ENCODE measurements around the gene HTR1B. TPM values are rescaled to one million over a fixed set of nuclear protein-coding genes. Genes with fewer than 3 reads are reported as not detected.

The HTR1B gene
- total and polyA plus RNA-seq, 9 donors: 0.12 to 0.63 (median 0.30) TPM; not detected in 3

GRCh38 chr6:77433888-77434287 is 29.4 kb downstream of the HTR1B start:
- 89 to 93% (median 93%) methylated on average over 4 of the region's 4 CpGs for WGBS, 3 donors
- intact Hi-C loops (cut with DNase I): no loop called here

GRCh38 chr6:77430504-77430903 is 32.8 kb downstream of the HTR1B start:
- 91 to 93% (median 93%) methylated on average over 3 of the region's 3 CpGs for WGBS, 3 donors
- intact Hi-C loops (cut with DNase I): no loop called here
- no peak for DNase-seq
- no peak overlapping the region for H3K27ac ChIP-seq
- TF ChIP-seq EP300 (IDR thresholded peaks at IDR 0.05) (no peak), CTCF (IDR thresholded peaks at IDR 0.05) (no peak), POLR2A (IDR thresholded peaks at IDR 0.05) (no peak)
- H3K4me3 ChIP-seq: no peak overlapping the region
- no peaks in the 10 kb centered on the region for H3K9me3 ChIP-seq
- H3K4me1 ChIP-seq (ENCODE audit: insufficient read depth): no peaks in the 10 kb centered on the region
- no peaks in the 10 kb centered on the region for H3K36me3 ChIP-seq
- no peaks in the 10 kb centered on the region for H3K27me3 ChIP-seq

More at GRCh38 chr6:77433888-77434287, 29.4 kb downstream of the HTR1B start:
- H3K4me1 ChIP-seq (ENCODE audit: insufficient read depth): no peaks in the 10 kb centered on the region
- DNase-seq: no peak
- H3K4me3 ChIP-seq: no peak overlapping the region
- TF ChIP-seq EP300 (IDR thresholded peaks at IDR 0.05) (no peak), POLR2A (IDR thresholded peaks at IDR 0.05) (no peak), CTCF (IDR thresholded peaks at IDR 0.05) (no peak)
- no peak overlapping the region for H3K27ac ChIP-seq
- H3K9me3 ChIP-seq: no peaks in the 10 kb centered on the region
- H3K27me3 ChIP-seq: no peaks in the 10 kb centered on the region
- H3K36me3 ChIP-seq: no peaks in the 10 kb centered on the region

GRCh38 chr6:77425671-77426070 is 37.6 kb downstream of the HTR1B start:
- TF ChIP-seq POLR2A (IDR thresholded peaks at IDR 0.05) (no peak), EP300 (IDR thresholded peaks at IDR 0.05) (no peak), CTCF (IDR thresholded peaks at IDR 0.05) (no peak)
- Histone ChIP-seq H3K4me1 (ENCODE audit: insufficient read depth) (no peaks in the 10 kb centered on the region), H3K36me3 (no peaks in the 10 kb centered on the region), H3K9me3 (no peaks in the 10 kb centered on the region), H3K27ac (no peak overlapping the region), H3K27me3 (no peaks in the 10 kb centered on the region), H3K4me3 (no peak overlapping the region)
- intact Hi-C loops (cut with DNase I): no loop called here
- DNase-seq: no peak

GRCh38 chr6:77425216-77425615 is 38.1 kb downstream of the HTR1B start:
- intact Hi-C loops (cut with DNase I): no loop called here
- TF ChIP-seq EP300 (IDR thresholded peaks at IDR 0.05) (no peak), POLR2A (IDR thresholded peaks at IDR 0.05) (no peak), CTCF (IDR thresholded peaks at IDR 0.05) (no peak)

GRCh38 chr6:77424761-77425160 is 38.5 kb downstream of the HTR1B start:
- H3K4me3 ChIP-seq: no peak overlapping the region
- H3K36me3 ChIP-seq: no peaks in the 10 kb centered on the region
- no peaks in the 10 kb centered on the region for H3K9me3 ChIP-seq
- no peak for TF ChIP-seq CTCF (IDR thresholded peaks at IDR 0.05)
- TF ChIP-seq EP300 (IDR thresholded peaks at IDR 0.05): no peak
- no peak for TF ChIP-seq POLR2A (IDR thresholded peaks at IDR 0.05)
- no peak overlapping the region for H3K27ac ChIP-seq
- no peaks in the 10 kb centered on the region for H3K27me3 ChIP-seq
- DNase-seq: no peak
- H3K4me1 ChIP-seq (ENCODE audit: insufficient read depth): no peaks in the 10 kb centered on the region
- intact Hi-C loops (cut with DNase I): no loop called here
- 64 to 82% (median 81%) methylated on average over 2 of the region's 2 CpGs for WGBS, 3 donors

More at GRCh38 chr6:77425216-77425615, 38.1 kb downstream of the HTR1B start:
- DNase-seq: no peak
- Histone ChIP-seq H3K4me3 (no peak overlapping the region), H3K9me3 (no peaks in the 10 kb centered on the region), H3K27me3 (no peaks in the 10 kb centered on the region), H3K4me1 (ENCODE audit: insufficient read depth) (no peaks in the 10 kb centered on the region), H3K27ac (no peak overlapping the region), H3K36me3 (no peaks in the 10 kb centered on the region)
- 62 to 91% (median 64%) methylated on average over 1 of the region's 1 CpG for WGBS, 3 donors
